Upper lobe of left lung (tissue), 4 donors: Measurements from ENCODE around the gene FAM83C.

Experiments used
- POLR2A ChIP-seq, 4 donors: fragments of 450-650 bp; IDR thresholded peaks; one replicate each; pipeline ENCODE4 v1.5.1; 2016 to 2017; ENCODE audit warnings: antibody characterized with exemption in 4 of 4, mild to moderate bottlenecking in 2 of 4
- TF ChIP-seq, protein P1 (sequence below), 6 experiments: fragments of 450-650 bp in 4 of 6; fragments of 200-600 bp in 2 of 6; sonication (generic) in 2 of 6; IDR thresholded peaks; one replicate each; pipeline ENCODE4 v1.5.1; 2016 to 2019; ENCODE audit warnings: antibody characterized with exemption in 6 of 6

DNA sequence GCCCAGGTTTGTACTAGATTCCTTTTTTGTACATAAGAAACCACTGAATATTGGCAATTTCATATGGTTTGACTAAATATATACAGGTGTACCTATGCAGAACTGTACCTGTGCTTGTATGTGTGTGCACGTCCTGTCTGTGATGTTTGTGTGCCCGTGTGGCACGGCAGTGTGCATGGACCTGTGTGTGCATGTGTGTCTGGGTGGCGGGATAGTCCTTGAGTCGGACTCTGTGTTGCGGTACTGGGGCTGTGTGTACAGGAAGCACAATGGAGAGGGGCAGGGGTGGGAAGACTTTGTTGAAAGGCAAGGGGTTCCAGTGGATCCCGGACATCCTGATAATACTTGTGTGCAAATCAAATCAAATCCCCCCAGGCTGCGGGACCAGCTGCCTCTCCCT, 3.4 kb upstream of the FAM83C start:
- TF ChIP-seq, protein P1, sequence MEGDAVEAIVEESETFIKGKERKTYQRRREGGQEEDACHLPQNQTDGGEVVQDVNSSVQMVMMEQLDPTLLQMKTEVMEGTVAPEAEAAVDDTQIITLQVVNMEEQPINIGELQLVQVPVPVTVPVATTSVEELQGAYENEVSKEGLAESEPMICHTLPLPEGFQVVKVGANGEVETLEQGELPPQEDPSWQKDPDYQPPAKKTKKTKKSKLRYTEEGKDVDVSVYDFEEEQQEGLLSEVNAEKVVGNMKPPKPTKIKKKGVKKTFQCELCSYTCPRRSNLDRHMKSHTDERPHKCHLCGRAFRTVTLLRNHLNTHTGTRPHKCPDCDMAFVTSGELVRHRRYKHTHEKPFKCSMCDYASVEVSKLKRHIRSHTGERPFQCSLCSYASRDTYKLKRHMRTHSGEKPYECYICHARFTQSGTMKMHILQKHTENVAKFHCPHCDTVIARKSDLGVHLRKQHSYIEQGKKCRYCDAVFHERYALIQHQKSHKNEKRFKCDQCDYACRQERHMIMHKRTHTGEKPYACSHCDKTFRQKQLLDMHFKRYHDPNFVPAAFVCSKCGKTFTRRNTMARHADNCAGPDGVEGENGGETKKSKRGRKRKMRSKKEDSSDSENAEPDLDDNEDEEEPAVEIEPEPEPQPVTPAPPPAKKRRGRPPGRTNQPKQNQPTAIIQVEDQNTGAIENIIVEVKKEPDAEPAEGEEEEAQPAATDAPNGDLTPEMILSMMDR (IDR thresholded peaks at IDR 0.05) = no peak
- no peak for TF ChIP-seq POLR2A (IDR thresholded peaks at IDR 0.05)
